CD4-positive, alpha-beta T cell treated with Interleukin-2 at 100 ng/mL for 4 hours (primary cell): Measurements from ENCODE around the gene ZMAT5.
"Not testable (repeated sequence)": the region's sequence is repeated elsewhere in the genome, so short reads cannot be mapped to it uniquely, and the experiment has no call there.

Experiments used
- DNase-seq: peaks from one replicate; pipeline ENCODE4 v3.0.0-alpha.2; 2020; ENCODE audit warnings: low spot score

Gene ZMAT5

GRCh38 chr22:29786031-29786430 is 19.2 kb upstream of the ZMAT5 start:
- DNase-seq = no peak

GRCh38 chr22:29784451-29785361 is 17.9 kb upstream of the ZMAT5 start:
- DNase-seq = no peak

- DNase-seq = no peak
Measured at GRCh38 chr22:29782061-29782845, 15.4 kb upstream of the ZMAT5 start.

GRCh38 chr22:29780748-29781676 is 14.2 kb upstream of the ZMAT5 start:
- no peak for DNase-seq

GRCh38 chr22:29780220-29780619 is 13.4 kb upstream of the ZMAT5 start:
- DNase-seq = no peak

- DNase-seq = no peak
Measured at GRCh38 chr22:29773233-29773632, 6.4 kb upstream of the ZMAT5 start.

- no peak for DNase-seq
Measured at GRCh38 chr22:29772170-29772641, 5.4 kb upstream of the ZMAT5 start.

- no peak for DNase-seq
Measured at GRCh38 chr22:29769723-29770321, 3.0 kb upstream of the ZMAT5 start.

GRCh38 chr22:29768052-29768693 is 1.4 kb upstream of the ZMAT5 start:
- no peak for DNase-seq

GRCh38 chr22:29767171-29768051 is 604 bp upstream of the ZMAT5 start, which contains the start of gene UQCR10:
UQCR10 (plus strand) TSS chr22:29767369; CDS start chr22:29767399, 30 bp downstream.
- DNase-seq = peak; percentile 92

- DNase-seq = no peak
Measured at GRCh38 chr22:29765905-29766631, 739 bp downstream of the ZMAT5 start.

- DNase-seq = no peak
Measured at GRCh38 chr22:29762263-29762662, 4.5 kb downstream of the ZMAT5 start.

- DNase-seq = no peak
Measured at GRCh38 chr22:29758959-29759358, 7.8 kb downstream of the ZMAT5 start.

GRCh38 chr22:29758068-29758622 is 8.7 kb downstream of the ZMAT5 start:
- no peak for DNase-seq

- DNase-seq = no peak
Measured at GRCh38 chr22:29757096-29757495, 9.7 kb downstream of the ZMAT5 start.

GRCh38 chr22:29756341-29756740 is 10.5 kb downstream of the ZMAT5 start:
- no peak for DNase-seq

GRCh38 chr22:29755889-29756288 is 10.9 kb downstream of the ZMAT5 start:
- DNase-seq = no peak

- not testable (repeated sequence) for DNase-seq
Measured at GRCh38 chr22:29754658-29755395, 12.0 kb downstream of the ZMAT5 start.
